Right atrium auricular region (tissue), 2 donors: Measurements from ENCODE around the gene CAPZB. TPM values are rescaled to one million over a fixed set of nuclear protein-coding genes. Genes with fewer than 3 reads are reported as not detected.

ENCODE experiments used
- DNase-seq: peaks from one replicate; pipeline ENCODE4 v3.0.0-alpha.2; 2019; ENCODE audit warnings: low spot score
- H3K27ac ChIP-seq, 2 donors: fragments of 200-600 bp; sonication (generic); 1 replicate in 1 of 2; 2 replicates in 1 of 2; pipeline ENCODE4 v1.5.1; 2016 to 2019
- H3K27me3 ChIP-seq, 2 donors: fragments of 200-600 bp; sonication (generic); one replicate each; pipeline versions ENCODE4 v1.5.1 to v1.6.0; 2017 to 2019
- H3K36me3 ChIP-seq: fragments of 200-600 bp; sonication (generic); one replicate; pipeline ENCODE4 v1.5.1; 2016
- H3K4me1 ChIP-seq, 2 donors: fragments of 200-600 bp; sonication (generic); one replicate each; pipeline versions ENCODE4 v1.5.1 to v1.6.0; 2017 to 2019
- H3K4me3 ChIP-seq, 2 donors: fragments of 200-600 bp; sonication (generic); 1 replicate in 1 of 2; 2 replicates in 1 of 2; pipeline ENCODE4 v1.5.1; 2017 to 2019; ENCODE audit warnings: mild to moderate bottlenecking in 1 of 2, moderate library complexity in 1 of 2
- H3K9me3 ChIP-seq, 2 donors: fragments of 200-600 bp; sonication (generic); one replicate each; pipeline ENCODE4 v1.5.1; 2019
- CTCF ChIP-seq, 2 donors: fragments of 200-600 bp; sonication (generic); IDR thresholded peaks; one replicate each; pipeline ENCODE4 v1.5.1; 2019; ENCODE audit warnings: antibody characterized with exemption in 2 of 2
- total RNA-seq, 2 donors: library from RNA; depleted of rRNA; stranded (reverse); fragments of >200 nt; gene quantifications; one replicate each; pipeline ENCODE4 v1.1.0, GENCODE V29; 2016

Gene CAPZB
- total RNA-seq, 2 donors from 2014 or later = 87.8 to 122 TPM

DNA sequence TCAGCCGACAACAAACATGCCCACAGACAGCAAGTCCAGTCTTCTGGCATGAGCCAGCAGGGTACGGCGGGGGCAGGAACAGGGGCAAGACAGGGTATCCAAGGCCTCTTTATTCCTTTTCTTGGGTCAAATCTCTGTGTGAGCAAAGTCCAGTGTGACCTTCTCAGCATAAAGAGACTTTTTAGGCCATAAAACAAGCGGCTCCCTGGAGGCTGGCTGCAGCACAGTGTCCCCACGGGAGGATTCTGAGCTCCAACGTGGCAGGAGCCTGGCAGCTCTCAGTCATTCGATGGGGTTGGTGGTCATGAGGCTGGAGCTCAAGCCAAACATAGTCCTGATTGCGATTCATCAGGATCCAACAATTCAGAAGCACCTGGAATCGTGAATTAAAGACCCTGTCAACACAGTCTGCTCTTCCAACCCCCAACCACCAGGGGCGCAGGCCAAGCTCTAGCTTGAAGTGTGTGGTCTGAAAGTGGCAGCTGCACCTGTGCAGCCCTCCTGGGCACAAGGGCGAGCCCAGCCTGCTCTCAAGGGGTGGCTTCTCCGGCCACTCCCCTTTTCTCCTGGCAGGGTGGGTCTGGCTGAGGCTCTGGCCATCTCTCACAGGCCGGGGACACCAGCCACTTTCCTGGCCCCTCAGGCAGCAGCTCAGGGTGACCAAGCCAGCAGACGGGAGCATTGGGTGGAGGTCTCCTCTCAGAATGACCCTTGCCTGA is 111.1 kb downstream of the CAPZB start:
- H3K4me1 ChIP-seq = peaks cover 0 to 37% of the 10 kb centered on the region in 2 donors
- TF ChIP-seq CTCF (IDR thresholded peaks at IDR 0.05) = peak in 1 of 2 donors; percentile 21
- H3K27me3 ChIP-seq = no peaks in the 10 kb centered on the region
- no peaks in the 10 kb centered on the region for H3K9me3 ChIP-seq
- H3K36me3 ChIP-seq = peaks cover 38% of the 10 kb centered on the region
- DNase-seq = no peak
- peak overlapping the region in 1 of 2 donors; percentile 34 for H3K27ac ChIP-seq
- no peak overlapping the region for H3K4me3 ChIP-seq

DNA sequence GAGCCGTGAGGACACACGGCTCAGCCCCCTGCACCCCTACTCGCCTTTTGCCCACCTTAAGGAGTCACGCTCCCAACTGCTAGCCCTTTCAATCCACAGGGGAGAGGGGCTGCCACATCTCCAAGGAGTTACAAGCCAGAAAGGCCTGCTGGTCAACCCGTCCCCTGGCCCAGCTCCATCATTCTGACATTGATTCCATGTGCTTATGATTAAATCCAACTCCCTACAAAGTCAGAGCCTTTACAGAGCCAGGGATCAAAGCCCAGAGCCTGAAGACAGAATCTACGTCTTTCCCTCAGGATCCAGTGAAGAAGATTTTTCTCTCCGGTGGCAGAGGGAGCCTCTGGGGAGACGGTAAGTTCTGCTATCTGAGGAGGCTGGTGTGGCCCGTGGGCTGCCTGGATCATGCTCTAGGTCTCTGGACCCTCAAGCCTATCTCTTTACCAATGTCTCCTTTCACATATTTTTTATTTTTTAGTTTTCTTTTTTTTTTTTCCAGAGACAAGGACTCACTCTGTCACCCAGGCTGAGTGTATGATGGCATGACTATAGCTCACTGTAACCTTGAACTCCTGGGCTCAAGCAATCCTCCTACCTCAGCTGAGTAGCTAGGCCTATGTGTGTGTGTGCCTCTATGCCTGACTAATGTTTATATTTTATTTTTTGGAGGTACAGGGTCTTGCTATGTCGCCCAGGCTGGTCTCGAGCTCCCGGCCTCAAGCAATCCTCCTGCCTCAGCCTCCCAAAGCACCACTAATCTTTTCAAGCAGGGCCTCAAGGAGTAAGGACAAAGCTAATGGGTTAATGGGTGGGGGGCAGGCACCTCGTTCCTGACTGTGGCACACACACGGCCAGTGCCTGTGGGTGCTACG is 111.9 kb downstream of the CAPZB start:
- no peak overlapping the region for H3K27ac ChIP-seq
- H3K4me1 ChIP-seq = peaks cover 0 to 40% of the 10 kb centered on the region in 2 donors

DNA sequence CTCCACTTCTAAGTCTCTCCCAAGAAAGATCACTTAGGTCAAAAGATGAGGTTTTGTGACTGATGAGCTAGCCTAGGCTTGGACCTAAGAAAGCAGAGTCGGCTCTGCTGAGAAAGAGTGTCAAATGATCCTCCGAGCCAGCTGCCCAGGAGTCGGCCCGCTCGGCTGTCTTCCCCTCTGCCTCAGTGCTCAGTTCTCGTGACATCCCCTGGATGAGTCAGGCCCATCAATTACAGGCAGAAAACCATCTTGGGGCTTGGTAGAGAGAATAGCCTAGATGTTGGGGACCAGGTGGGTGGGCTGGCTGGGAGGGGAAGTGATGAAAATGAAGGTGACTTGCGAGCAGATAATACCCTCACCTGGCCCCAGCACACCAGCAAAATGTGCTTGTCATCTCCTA is 112.7 kb downstream of the CAPZB start:
- DNase-seq = no peak
- H3K9me3 ChIP-seq = no peaks in the 10 kb centered on the region
- H3K27me3 ChIP-seq = no peaks in the 10 kb centered on the region
- no peak overlapping the region for H3K27ac ChIP-seq
- TF ChIP-seq CTCF (IDR thresholded peaks at IDR 0.05) = no peak
- H3K36me3 ChIP-seq = peaks cover 24% of the 10 kb centered on the region
- H3K4me1 ChIP-seq = peaks cover 0 to 46% of the 10 kb centered on the region in 2 donors
- no peak overlapping the region for H3K4me3 ChIP-seq

More for the DNA sequence above, 111.9 kb downstream of the CAPZB start:
- peaks cover 33% of the 10 kb centered on the region for H3K36me3 ChIP-seq
- TF ChIP-seq CTCF (IDR thresholded peaks at IDR 0.05) = no peak
- DNase-seq = no peak
- no peak overlapping the region for H3K4me3 ChIP-seq
- no peaks in the 10 kb centered on the region for H3K27me3 ChIP-seq
- no peaks in the 10 kb centered on the region for H3K9me3 ChIP-seq

GRCh38 chr1:19372136-19372514 is 113.2 kb downstream of the CAPZB start:
- Histone ChIP-seq H3K4me1 (peaks cover 0 to 50% of the 10 kb centered on the region in 2 donors), H3K4me3 (no peak overlapping the region), H3K27me3 (no peaks in the 10 kb centered on the region), H3K9me3 (no peaks in the 10 kb centered on the region), H3K36me3 (peaks cover 20% of the 10 kb centered on the region), H3K27ac (no peak overlapping the region)
- TF ChIP-seq CTCF (IDR thresholded peaks at IDR 0.05) = no peak
- DNase-seq = no peak

GRCh38 chr1:19371226-19372135 is 113.9 kb downstream of the CAPZB start:
- H3K27me3 ChIP-seq = no peaks in the 10 kb centered on the region
- H3K27ac ChIP-seq = no peak overlapping the region
- no peak for DNase-seq
- no peak overlapping the region for H3K4me3 ChIP-seq
- no peaks in the 10 kb centered on the region for H3K9me3 ChIP-seq
- peaks cover 0 to 56% of the 10 kb centered on the region in 2 donors for H3K4me1 ChIP-seq
- peaks cover 13% of the 10 kb centered on the region for H3K36me3 ChIP-seq
- no peak for TF ChIP-seq CTCF (IDR thresholded peaks at IDR 0.05)
